Ovary (tissue), 3 donors: ENCODE results near the gene PTGER2.

Experiments used
- EP300 ChIP-seq: sonication (generic); formaldehyde crosslinking; IDR thresholded peaks from one replicate; pipeline ENCODE4 v1.6.1; 2017; ENCODE audit warnings: antibody characterized with exemption
- TF ChIP-seq, protein P1 (sequence below), 3 donors: fragments of 450-650 bp in 2 of 3; fragments of 200-600 bp in 1 of 3; IDR thresholded peaks; one replicate each; pipeline versions ENCODE4 v1.5.1 to v1.8.0; 2016 to 2022; ENCODE audit warnings: antibody characterized with exemption in 3 of 3, mild to moderate bottlenecking in 1 of 3
- donor health status: DM: no; HTN: no; CAD: no.

DNA sequence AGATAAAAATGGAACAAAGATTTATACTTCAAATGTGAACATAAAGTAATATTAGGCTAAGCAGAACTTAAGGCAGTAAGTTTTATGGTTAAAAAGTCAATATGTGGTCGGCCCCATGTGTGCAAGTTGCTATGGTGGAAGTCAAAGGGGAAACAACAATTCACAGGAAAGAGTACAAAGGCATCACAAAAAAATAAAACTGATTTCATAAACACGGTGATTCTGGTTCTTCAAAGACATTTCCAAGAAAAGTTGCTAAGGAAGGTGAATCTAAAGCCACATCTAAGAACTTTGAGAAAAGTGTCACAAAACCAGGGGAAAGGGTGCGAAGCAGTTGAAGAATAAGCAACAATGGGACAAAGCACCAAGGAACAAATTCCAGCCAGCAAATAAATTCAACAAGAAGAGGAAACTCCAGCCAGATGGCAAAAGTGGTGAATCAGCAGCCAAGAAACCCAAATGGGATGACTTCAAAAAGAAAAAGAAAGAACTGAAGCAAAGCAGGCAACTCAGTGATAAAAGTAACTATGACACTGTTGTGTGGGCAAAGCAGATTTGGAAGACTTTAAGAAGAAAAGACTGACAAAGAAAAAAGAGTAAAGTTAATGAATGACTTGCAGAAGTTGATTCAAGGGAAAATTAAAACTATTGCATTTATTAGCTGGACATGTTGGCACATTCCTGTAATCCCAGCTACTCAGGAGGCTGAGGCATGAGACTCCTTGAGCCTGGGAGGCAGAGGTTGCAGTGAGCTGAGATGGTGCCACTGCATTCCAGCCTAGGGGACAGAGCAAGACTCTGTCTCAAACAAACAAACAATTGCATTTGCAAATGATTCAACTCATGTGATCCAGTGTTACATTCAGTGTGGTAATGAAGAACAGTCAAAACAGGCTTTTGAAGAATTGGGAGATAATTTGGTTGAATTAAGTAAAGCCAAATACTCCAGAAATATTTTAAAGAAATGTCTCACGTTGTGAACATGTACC is 27.2 kb upstream of the PTGER2 start:
- TF ChIP-seq, protein P1, sequence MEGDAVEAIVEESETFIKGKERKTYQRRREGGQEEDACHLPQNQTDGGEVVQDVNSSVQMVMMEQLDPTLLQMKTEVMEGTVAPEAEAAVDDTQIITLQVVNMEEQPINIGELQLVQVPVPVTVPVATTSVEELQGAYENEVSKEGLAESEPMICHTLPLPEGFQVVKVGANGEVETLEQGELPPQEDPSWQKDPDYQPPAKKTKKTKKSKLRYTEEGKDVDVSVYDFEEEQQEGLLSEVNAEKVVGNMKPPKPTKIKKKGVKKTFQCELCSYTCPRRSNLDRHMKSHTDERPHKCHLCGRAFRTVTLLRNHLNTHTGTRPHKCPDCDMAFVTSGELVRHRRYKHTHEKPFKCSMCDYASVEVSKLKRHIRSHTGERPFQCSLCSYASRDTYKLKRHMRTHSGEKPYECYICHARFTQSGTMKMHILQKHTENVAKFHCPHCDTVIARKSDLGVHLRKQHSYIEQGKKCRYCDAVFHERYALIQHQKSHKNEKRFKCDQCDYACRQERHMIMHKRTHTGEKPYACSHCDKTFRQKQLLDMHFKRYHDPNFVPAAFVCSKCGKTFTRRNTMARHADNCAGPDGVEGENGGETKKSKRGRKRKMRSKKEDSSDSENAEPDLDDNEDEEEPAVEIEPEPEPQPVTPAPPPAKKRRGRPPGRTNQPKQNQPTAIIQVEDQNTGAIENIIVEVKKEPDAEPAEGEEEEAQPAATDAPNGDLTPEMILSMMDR (IDR thresholded peaks at IDR 0.05), result no peak
- TF ChIP-seq EP300, result no peak
